Lower leg skin (tissue), 4 donors: ENCODE measurements around the gene RHD. TPM values are rescaled to one million over a fixed set of nuclear protein-coding genes. Genes with fewer than 3 reads are reported as not detected.

ENCODE experiments used
- DNase-seq, 2 donors: peaks; one replicate each; pipeline ENCODE4 v3.0.0-alpha.2; 2019; ENCODE audit warnings: low spot score in 2 of 2
- H3K4me3 ChIP-seq: fragments of 200-600 bp; sonication (generic); 2 replicates; pipeline ENCODE4 v1.5.1; 2017; ENCODE audit warnings: mild to moderate bottlenecking, low read depth; ENCODE audit not compliant: poor library complexity, severe bottlenecking
- CTCF ChIP-seq, 3 donors: fragments of 450-650 bp; IDR thresholded peaks; one replicate each; pipeline ENCODE4 v1.5.1; 2016; ENCODE audit warnings: antibody characterized with exemption in 3 of 3, mild to moderate bottlenecking in 3 of 3, moderate library complexity in 2 of 3
- POLR2A ChIP-seq, 2 donors: fragments of 450-650 bp; IDR thresholded peaks; one replicate each; pipeline ENCODE4 v1.6.1; 2016 to 2017; ENCODE audit warnings: antibody characterized with exemption in 2 of 2, mild to moderate bottlenecking in 1 of 2, moderate library complexity in 1 of 2
- WGBS, 2 donors: methylation state at CpG; one replicate each; pipeline ENCODE4 v1.1.5; 2018; 5-methylcytosine and 5-hydroxymethylcytosine counted together
- intact Hi-C: fragments of 100-400 bp; cut with DNase I; formaldehyde crosslinking; loops from one replicate; pipeline ENCODE4 v1.15.0; 2023; ENCODE audit warnings: low total_unique reads
- total RNA-seq, 4 donors: library from RNA; depleted of rRNA; stranded (reverse); fragments of >200 nt; gene quantifications; one replicate each; pipeline ENCODE4 v1.1.0, GENCODE V29; 2016

RHD gene
- total RNA-seq, 4 donors from 2014 or later: not detected

DNA sequence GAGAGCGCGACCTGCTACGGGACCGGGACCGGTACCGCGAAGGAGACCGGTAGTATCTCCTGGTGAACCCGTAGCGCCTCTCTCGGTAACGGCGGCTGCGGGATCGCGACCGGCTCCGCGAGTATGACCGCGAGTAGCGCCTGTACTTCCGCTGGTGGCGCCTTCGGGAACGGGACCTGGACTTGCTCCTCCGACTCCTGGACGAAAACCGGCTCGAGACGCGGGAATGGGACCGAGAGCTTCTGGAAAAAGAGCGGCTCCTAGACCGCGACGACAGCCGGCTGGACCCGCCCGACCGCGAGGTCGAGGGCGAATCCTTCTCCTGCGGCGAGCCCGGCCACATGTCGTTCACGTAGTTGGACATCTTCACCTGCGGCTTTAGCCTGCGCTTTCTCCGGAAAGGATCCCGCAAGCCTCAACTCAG lies 25.7 kb upstream of the RHD start:
- DNase-seq: peak in 1 of 2 donors; percentile 90
- TF ChIP-seq CTCF (IDR thresholded peaks at IDR 0.05) (no peak), POLR2A (IDR thresholded peaks at IDR 0.05) (no peak)
- peak overlapping the region; percentile 79 for H3K4me3 ChIP-seq
- WGBS, 2 donors: 0% methylated on average over 30 to 45 of the region's 53 CpGs
- intact Hi-C loops: loop anchor here (5.0 kb wide), 1 partner anchor 1031 kb away; no protein-coding TSS in a partner anchor

DNA sequence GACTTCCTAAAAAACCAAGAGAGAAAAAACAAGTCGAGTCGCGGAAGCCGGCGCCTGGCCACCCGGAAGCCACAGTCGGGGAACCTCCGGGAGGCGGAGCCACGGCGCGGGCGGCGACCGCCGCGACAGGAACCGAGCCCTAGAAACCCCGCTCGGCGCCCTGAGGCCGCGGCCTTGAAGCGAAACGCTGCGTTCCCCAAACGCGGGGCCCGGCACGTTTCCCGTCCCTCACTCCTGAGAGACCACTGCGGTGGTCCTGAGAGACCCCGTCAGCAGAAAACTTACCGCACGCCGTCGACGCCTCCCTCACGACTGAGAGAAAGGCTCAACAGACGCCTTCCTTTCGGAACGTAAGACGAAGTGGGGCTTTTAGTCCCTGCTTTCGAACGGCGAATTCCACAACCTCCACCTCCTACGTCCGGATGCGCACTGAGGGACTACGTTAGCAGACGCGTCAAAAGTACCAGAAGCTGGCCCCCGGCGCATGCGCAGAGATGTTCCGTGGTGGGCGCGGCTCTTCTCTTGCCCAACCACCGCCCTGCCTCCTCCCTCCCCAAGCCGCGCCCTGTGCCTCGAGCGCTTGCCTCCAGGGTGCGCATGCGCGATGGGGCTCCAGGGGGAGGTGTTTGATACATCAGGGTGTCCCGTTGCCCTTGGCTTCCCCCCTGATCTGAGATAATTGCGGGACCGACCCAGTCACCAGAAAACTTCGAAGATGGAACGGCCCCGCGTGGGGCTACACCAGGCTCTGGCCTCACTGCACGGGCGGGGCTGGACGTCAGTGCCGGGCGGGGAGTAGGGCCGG lies 25.1 kb upstream of the RHD start, which contains the start of gene RSRP1:
TSS of gene RSRP1 (minus strand) at position 431 of the 805 bp plus-strand sequence. CDS start 491 bp downstream, outside the sequence.
- DNase-seq: peak; percentile 98 to 100
- H3K4me3 ChIP-seq: peak within 1 kb of the TSS; percentile 79
- intact Hi-C loops: loop anchor here (5.0 kb wide), 1 partner anchor 1030 kb away; no protein-coding TSS in a partner anchor
- TF ChIP-seq POLR2A (IDR thresholded peaks at IDR 0.05) (peak in 1 of 2 donors; percentile 99), CTCF (IDR thresholded peaks at IDR 0.05) (no peak)
- 0% methylated on average over 49 to 66 of the region's 79 CpGs for WGBS, 2 donors

DNA sequence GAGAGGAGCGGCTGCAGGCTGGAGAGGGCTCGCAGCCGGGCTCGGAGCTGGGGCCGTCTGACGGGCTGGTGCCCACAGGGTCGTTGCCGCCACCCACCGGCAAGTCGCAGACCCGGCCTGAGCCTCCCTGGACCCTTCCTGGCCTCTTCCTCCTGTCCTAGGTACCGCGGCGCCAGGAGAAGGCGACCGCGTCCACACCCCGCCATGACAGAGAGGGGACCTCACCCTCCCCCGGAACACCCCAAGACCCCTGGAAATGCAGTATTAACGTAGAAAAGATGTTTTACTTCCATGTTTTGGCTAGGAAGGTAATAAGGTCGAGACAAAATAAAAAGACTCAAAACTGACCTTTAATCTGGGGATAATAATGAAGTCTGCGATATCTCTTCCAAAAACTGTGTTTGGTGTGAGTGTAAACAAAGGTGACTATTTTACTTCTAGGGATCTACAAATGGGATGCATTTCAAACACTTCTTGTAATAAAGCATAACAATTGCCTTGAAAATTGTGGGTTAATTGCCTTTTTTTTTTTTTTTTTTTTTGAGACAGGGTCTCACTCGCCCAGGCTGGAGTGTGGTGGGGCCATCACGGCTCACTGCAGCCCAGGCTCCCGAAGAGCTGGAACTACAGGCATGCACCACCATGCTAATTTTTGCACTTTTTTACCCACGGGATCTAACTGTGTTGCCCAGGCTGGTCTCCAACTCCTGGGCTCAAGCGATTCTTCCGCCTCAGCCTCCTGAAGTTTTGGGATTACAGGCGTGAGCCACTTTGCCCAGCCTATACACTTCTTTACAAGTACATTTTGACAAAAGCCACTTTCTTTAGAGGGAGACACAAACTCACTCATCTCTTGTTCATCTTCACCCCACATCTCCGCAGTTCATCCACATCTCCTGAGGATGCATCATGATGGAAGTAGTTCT lies 24.2 kb upstream of the RHD start:
- 23 to 28% methylated on average over 24 to 29 of the region's 30 CpGs for WGBS, 2 donors
- DNase-seq: no peak
- H3K4me3 ChIP-seq: peak overlapping the region; percentile 79
- TF ChIP-seq POLR2A (IDR thresholded peaks at IDR 0.05): no peak
- TF ChIP-seq CTCF (IDR thresholded peaks at IDR 0.05): no peak
- intact Hi-C loops: loop anchor here (5.0 kb wide), 1 partner anchor 1029 kb away; no protein-coding TSS in a partner anchor

DNA sequence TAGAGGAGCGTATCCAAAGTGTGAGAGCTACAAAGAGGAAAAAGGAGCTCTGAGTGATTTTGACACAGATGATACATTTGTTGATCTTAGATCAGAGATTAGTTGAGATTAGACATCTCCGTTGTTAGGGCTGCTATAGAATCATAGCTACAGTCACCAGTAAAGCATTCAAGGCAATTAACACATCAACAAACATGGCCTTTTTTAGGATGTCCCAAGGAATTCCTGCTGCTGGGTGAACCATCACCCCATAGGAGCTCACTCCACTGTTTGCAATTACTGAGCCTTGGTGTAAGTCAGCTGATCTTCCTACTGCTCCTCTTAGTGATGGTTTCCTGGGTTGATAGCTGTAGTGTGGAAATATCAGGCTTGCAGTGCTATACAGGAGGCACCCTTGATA lies 18.4 kb upstream of the RHD start:
- 83 to 84% methylated on average over 2 of the region's 2 CpGs for WGBS, 2 donors
- no peak overlapping the region for H3K4me3 ChIP-seq
- no peak for DNase-seq
- no peak for TF ChIP-seq POLR2A (IDR thresholded peaks at IDR 0.05)
- no peak for TF ChIP-seq CTCF (IDR thresholded peaks at IDR 0.05)
- intact Hi-C loops: no loop called here

DNA sequence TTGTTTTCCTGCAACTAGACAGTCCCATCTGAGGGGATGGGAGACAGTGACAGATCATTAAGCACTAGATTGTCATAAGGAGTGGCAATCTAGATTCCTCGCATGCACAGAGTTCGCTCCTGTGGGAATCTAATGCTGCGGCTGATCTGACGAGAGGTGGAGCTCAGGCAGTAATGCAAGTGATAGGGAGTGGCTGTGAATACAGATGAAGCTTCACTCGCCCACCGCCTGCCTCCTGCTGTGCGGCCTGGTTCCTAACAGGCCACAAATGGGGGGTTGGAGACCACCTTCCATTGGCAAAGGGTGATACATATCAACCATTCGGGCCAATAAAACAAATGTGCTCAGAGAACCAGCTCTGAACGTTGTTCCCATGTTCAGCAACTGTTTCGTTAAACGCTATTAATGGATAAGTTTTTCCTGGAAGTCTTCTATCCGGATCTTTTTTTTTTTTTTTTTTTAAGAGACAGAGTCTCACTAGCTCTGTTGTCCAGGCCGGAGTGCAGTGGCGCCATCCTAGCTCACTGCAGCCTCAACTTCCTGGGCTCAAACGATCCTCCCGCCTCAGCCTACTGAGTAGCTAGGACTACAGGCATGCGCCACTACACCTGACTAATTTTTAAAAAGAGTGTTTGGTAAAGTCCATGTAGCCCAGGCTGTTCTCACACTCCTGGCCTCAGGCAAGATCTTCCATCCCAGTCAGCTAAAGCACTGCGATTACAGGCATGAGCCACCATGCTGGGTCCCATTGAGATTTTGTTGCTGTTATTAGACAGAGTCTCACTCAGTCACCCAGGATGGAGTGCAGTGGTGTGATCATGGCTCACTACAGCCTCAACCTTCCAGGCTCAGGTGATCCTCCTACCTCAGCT lies 16.4 kb upstream of the RHD start:
- H3K4me3 ChIP-seq: no peak overlapping the region
- 84 to 85% methylated on average over 18 of the region's 18 CpGs for WGBS, 2 donors
- no peak for DNase-seq
- TF ChIP-seq POLR2A (IDR thresholded peaks at IDR 0.05) (no peak), CTCF (IDR thresholded peaks at IDR 0.05) (no peak)
- intact Hi-C loops: no loop called here
